Thyroid gland (tissue), 4 donors: ENCODE data around the gene PDE4B. TPM values are rescaled to one million over a fixed set of nuclear protein-coding genes. Genes with fewer than 3 reads are reported as not detected.
"Not testable (repeated sequence)": the region's sequence is repeated elsewhere in the genome, so short reads cannot be mapped to it uniquely, and the experiment has no call there.

Experiments used
- DNase-seq, 2 donors: peaks; one replicate each; pipeline ENCODE4 v3.0.0-alpha.2; 2019
- H3K27ac ChIP-seq, 3 donors: fragments of 200-600 bp; sonication (generic); 1 replicate in 2 of 3; 2 replicates in 1 of 3; pipeline ENCODE4 v1.5.1; 2016 to 2019; ENCODE audit warnings: mild to moderate bottlenecking in 1 of 3, moderate library complexity in 1 of 3
- H3K27me3 ChIP-seq: fragments of 200-600 bp; sonication (generic); one replicate; pipeline ENCODE4 v1.5.1; 2019
- H3K36me3 ChIP-seq, 2 donors: fragments of 200-600 bp; sonication (generic); one replicate each; pipeline ENCODE4 v1.5.1; 2016 to 2019
- H3K4me1 ChIP-seq, 2 donors: fragments of 200-600 bp; sonication (generic); one replicate each; pipeline ENCODE4 v1.5.1; 2017 to 2019
- H3K4me3 ChIP-seq, 3 donors: fragments of 200-600 bp; sonication (generic); replicated peaks in 1 of 3; 1 replicate in 2 of 3; 2 replicates in 1 of 3; pipeline ENCODE4 v1.5.1; 2016; ENCODE audit warnings: mild to moderate bottlenecking in 1 of 3
- H3K9me3 ChIP-seq: fragments of 200-600 bp; sonication (generic); one replicate; pipeline ENCODE4 v1.5.1; 2017
- POLR2A ChIP-seq, 2 donors: fragments of 450-650 bp; IDR thresholded peaks; one replicate each; pipeline ENCODE4 v1.6.1; 2017; ENCODE audit warnings: antibody characterized with exemption in 2 of 2, mild to moderate bottlenecking in 2 of 2, moderate library complexity in 1 of 2
- WGBS, 2 donors: methylation state at CpG; one replicate each; pipeline ENCODE4 v1.1.5; 2017; 5-methylcytosine and 5-hydroxymethylcytosine counted together
- intact Hi-C: fragments of 100-400 bp; cut with DNase I; formaldehyde crosslinking; loops from one replicate; pipeline ENCODE4 v1.15.1; 2023
- total RNA-seq, 4 donors: library from RNA; depleted of rRNA; stranded (reverse); fragments of >200 nt; gene quantifications; one replicate each; pipeline ENCODE4 v1.2.3, GENCODE V29; 2016
- TF ChIP-seq, protein P1 (sequence below), 6 experiments: fragments of 200-600 bp in 3 of 6; fragments of 450-650 bp in 3 of 6; sonication (generic) in 3 of 6; IDR thresholded peaks; one replicate each; pipeline ENCODE4 v1.5.1; 2016 to 2019; ENCODE audit warnings: antibody characterized with exemption in 6 of 6, mild to moderate bottlenecking in 2 of 6, inconsistent platforms in 1 of 6, moderate library complexity in 1 of 6

Gene PDE4B
- total RNA-seq, 4 donors from 2014 or later = 9.6 to 21.3 (median 15.0) TPM

DNA sequence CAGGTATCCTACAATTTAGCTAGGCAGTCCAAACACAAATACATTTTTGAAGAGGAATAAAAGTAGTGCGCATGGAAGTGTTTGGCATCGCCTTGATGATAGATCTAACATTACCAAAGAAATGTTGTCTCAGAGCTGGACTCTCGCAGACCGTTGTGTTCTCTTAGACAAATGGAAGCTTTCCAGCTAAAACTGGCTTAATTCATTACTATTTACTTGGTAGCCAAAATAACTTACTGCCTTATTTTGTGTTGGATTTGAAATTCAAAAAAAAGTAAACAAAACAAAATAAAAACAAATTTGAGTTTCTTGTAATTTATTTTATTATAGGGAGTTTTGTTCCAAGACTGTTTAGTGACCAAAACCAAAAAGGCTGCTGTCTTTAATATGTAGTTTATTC lies 51.6 kb downstream of the PDE4B start:
- 75 to 85% methylated on average over 4 of the region's 4 CpGs for WGBS, 2 donors

DNA sequence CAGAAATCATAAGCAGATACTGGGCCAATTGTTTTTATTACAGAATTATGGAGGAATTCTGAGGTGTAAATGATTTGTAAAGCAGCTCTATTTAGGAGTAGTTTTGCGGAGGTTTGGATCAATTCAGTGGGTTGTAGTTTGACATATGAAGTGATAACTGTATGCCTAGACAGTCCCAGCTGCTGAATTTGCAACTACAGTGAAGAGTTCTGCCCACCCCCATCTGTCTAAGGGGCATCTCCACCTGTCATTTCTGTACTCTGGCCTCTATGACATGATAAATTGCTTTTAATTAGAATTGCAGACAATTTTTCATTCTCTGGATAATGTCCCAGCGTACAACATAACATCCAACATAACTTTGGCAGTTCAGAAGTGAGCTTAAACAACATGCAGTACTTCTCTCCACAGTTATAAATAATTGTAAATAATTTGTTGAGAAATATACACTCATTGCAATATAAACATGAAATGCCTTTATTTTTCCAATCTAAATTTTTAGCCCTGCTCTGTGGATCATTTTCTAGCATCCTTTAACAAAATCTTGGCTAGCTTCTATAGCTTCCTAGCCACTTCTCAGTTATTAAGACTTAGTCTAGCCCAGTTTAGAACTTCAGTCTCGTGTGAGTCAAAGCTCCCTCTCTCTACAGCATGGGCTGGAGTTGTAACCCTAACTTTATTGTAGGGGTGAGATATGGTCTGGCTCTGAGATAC lies 52.3 kb downstream of the PDE4B start:
- H3K27ac ChIP-seq = no peak overlapping the region
- H3K9me3 ChIP-seq = no peaks in the 10 kb centered on the region
- WGBS, 2 donors = 70 to 83% methylated on average over 3 of the region's 3 CpGs
- no peaks in the 10 kb centered on the region for H3K36me3 ChIP-seq
- no peaks in the 10 kb centered on the region for H3K4me1 ChIP-seq
- DNase-seq = no peak
- intact Hi-C loops = no loop called here
- H3K4me3 ChIP-seq = no peak overlapping the region
- TF ChIP-seq, protein P1, sequence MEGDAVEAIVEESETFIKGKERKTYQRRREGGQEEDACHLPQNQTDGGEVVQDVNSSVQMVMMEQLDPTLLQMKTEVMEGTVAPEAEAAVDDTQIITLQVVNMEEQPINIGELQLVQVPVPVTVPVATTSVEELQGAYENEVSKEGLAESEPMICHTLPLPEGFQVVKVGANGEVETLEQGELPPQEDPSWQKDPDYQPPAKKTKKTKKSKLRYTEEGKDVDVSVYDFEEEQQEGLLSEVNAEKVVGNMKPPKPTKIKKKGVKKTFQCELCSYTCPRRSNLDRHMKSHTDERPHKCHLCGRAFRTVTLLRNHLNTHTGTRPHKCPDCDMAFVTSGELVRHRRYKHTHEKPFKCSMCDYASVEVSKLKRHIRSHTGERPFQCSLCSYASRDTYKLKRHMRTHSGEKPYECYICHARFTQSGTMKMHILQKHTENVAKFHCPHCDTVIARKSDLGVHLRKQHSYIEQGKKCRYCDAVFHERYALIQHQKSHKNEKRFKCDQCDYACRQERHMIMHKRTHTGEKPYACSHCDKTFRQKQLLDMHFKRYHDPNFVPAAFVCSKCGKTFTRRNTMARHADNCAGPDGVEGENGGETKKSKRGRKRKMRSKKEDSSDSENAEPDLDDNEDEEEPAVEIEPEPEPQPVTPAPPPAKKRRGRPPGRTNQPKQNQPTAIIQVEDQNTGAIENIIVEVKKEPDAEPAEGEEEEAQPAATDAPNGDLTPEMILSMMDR (IDR thresholded peaks at IDR 0.05) = no peak
- no peak for TF ChIP-seq POLR2A (IDR thresholded peaks at IDR 0.05)
- no peaks in the 10 kb centered on the region for H3K27me3 ChIP-seq

More for the DNA sequence above, 51.6 kb downstream of the PDE4B start:
- intact Hi-C loops = no loop called here
- no peaks in the 10 kb centered on the region for H3K9me3 ChIP-seq
- DNase-seq = no peak
- TF ChIP-seq POLR2A (IDR thresholded peaks at IDR 0.05) = no peak
- TF ChIP-seq, protein P1 (IDR thresholded peaks at IDR 0.05) = no peak
- no peak overlapping the region for H3K4me3 ChIP-seq
- no peaks in the 10 kb centered on the region for H3K36me3 ChIP-seq
- no peaks in the 10 kb centered on the region for H3K4me1 ChIP-seq
- H3K27me3 ChIP-seq = no peaks in the 10 kb centered on the region
- no peak overlapping the region for H3K27ac ChIP-seq

DNA sequence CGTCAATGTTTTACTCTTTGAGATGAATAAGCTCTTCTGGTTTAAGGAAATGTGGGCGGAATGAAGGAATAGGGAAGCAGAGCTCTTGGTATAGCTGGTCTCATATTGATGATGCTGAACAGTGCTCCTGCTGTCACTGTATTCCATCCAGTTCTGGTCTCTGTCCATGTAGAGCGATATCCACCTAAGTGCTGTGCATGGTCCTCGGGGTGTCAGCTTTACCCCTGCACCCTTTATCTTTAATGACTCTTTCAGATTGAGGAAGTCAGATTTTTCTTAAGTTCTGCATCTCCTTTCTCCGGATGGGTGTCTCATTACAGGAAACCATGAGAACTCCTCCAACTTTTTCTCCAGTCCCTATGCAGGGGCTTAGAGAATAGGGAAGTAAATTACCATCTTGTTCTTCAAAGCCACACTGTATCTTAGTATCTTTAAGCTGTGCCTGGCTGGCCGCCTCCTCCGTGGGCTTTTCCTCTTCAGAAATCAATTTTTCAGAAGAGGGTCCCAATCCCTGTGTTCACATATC lies 52.9 kb downstream of the PDE4B start:
- Histone ChIP-seq H3K27ac (no peak overlapping the region), H3K4me3 (no peak overlapping the region), H3K36me3 (no peaks in the 10 kb centered on the region), H3K9me3 (peaks cover under 1% of the 10 kb centered on the region), H3K27me3 (no peaks in the 10 kb centered on the region), H3K4me1 (no peaks in the 10 kb centered on the region)
- TF ChIP-seq, protein P1 (IDR thresholded peaks at IDR 0.05) = no peak
- TF ChIP-seq POLR2A (IDR thresholded peaks at IDR 0.05) = no peak
- no peak for DNase-seq
- 75 to 85% methylated on average over 7 of the region's 7 CpGs for WGBS, 2 donors
- intact Hi-C loops = no loop called here

DNA sequence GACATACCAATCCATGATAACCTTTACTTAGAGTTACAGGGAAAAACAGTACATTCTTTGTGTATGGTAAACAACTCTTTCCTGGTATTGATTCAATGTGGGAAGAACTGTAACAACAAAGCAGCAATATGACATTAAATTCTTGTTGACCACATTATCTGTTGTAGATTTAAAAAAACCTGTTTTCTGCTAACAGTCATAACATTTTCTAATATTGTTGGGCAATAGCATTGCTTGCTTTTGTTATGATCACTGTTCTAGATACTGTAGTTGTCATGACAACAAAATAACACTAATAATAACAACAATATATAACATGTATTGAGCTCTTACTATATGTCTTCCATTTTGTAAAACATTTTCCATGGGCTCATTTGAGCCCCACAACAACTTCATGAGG lies 54.2 kb downstream of the PDE4B start:
- Histone ChIP-seq H3K9me3 (peaks cover 2% of the 10 kb centered on the region), H3K36me3 (no peaks in the 10 kb centered on the region), H3K27me3 (no peaks in the 10 kb centered on the region), H3K4me3 (no peak overlapping the region), H3K4me1 (no peaks in the 10 kb centered on the region), H3K27ac (no peak overlapping the region)
- TF ChIP-seq POLR2A (IDR thresholded peaks at IDR 0.05) = no peak
- TF ChIP-seq, protein P1 (IDR thresholded peaks at IDR 0.05) = no peak
- intact Hi-C loops = no loop called here
- DNase-seq = no peak

DNA sequence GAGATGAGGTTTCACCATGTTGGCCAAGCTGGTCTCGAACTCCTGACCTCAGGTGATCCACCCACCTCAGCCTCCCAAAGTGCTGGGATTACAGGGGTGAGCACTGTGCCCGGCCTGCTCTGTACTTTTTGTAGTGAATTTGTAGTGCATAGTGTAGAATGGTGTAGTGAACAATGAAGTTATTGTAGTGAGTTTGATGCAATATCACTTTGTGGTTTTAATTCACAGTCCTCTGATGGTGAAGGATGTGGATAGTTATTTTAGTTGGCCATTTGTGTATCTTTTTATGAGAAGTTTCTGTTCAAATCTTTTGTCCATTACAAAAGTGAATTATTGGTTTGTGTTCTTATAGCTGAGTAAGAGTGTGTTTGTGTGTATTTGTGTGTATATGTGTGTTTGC lies 57.6 kb downstream of the PDE4B start:
- no peaks in the 10 kb centered on the region for H3K36me3 ChIP-seq
- DNase-seq = no peak
- WGBS, 2 donors = 93 to 96% methylated on average over 2 of the region's 2 CpGs
- no peak overlapping the region for H3K4me3 ChIP-seq
- TF ChIP-seq, protein P1 (IDR thresholded peaks at IDR 0.05) = no peak
- TF ChIP-seq POLR2A (IDR thresholded peaks at IDR 0.05) = no peak
- peaks cover 2% of the 10 kb centered on the region for H3K9me3 ChIP-seq
- no peaks in the 10 kb centered on the region for H3K27me3 ChIP-seq
- H3K4me1 ChIP-seq = no peaks in the 10 kb centered on the region
- intact Hi-C loops = no loop called here
- H3K27ac ChIP-seq = no peak overlapping the region

DNA sequence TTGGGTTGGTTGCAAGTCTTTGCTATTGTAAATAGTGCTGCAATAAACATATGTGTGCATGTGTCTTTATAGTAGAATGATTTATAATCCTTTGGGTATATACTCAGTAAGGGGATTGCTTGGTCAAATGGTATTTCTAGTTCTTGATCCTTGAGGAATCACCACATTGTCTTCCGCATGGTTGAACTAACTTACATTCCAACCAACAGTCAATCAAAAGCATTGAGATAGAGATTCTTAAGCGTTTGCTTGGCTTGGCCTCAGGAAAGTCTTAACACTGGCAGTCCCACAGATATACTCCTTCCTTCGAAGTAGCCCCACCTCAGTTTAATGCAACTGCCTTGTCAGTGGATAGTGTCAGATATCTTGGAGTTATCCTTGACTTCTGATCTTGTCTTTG lies 63.9 kb downstream of the PDE4B start:
- WGBS, 2 donors = 79 to 97% methylated on average over 3 of the region's 3 CpGs
- H3K4me3 ChIP-seq, H3K9me3 ChIP-seq, H3K27me3 ChIP-seq, H3K27ac ChIP-seq, H3K36me3 ChIP-seq, H3K4me1 ChIP-seq, intact Hi-C loops, DNase-seq: not testable (repeated sequence)
